ENCODE results near the gene GPR141.

GPR141 gene

DNA sequence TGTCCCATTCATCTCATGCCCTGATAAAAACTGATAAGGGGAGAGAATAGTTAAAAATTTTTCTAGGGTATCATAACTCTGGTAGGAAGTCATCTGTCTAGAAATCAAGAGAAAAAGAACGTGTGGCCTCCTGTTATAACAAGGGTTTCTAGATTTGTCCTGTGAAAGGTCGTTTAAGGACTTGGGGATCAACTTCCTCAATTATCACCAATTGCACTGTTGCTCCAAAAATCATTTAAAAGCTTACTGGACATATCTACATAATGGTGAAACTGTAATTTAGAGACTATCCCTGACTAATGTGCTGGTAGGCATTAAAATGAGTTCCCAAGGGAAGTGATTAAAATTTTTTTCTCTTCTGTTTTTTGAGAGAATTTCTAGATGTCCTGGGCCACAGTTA is 58.2 kb downstream of the GPR141 start:
- DNase-seq (ENCODE audit: low read depth): no peak
- H3K4me3 ChIP-seq (ENCODE audit: low read depth, low read length): no peak overlapping the region
- TF ChIP-seq, protein P1, sequence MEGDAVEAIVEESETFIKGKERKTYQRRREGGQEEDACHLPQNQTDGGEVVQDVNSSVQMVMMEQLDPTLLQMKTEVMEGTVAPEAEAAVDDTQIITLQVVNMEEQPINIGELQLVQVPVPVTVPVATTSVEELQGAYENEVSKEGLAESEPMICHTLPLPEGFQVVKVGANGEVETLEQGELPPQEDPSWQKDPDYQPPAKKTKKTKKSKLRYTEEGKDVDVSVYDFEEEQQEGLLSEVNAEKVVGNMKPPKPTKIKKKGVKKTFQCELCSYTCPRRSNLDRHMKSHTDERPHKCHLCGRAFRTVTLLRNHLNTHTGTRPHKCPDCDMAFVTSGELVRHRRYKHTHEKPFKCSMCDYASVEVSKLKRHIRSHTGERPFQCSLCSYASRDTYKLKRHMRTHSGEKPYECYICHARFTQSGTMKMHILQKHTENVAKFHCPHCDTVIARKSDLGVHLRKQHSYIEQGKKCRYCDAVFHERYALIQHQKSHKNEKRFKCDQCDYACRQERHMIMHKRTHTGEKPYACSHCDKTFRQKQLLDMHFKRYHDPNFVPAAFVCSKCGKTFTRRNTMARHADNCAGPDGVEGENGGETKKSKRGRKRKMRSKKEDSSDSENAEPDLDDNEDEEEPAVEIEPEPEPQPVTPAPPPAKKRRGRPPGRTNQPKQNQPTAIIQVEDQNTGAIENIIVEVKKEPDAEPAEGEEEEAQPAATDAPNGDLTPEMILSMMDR (IDR thresholded peaks at IDR 0.05; ENCODE audit: insufficient read depth, low read depth, low read length, missing control alignments): no peak

DNA sequence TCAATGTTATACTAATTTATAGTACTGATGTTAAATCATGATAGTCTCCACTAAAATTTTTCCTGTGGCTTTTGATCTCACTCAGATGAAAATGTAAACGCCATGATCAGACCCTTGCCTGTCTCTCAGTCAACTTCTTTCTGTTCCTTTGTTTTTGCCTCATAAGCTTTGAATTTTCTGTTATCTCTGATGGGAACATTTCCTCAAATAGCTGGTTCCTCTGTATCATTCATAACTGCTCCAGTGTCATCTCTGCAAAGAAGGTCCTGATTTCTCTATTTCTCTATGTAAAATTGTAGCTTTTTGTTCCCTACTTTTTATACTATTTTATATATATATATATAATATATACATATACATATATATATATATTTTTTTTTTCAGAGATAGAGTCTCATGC is 67.5 kb downstream of the GPR141 start:
- H3K4me3 ChIP-seq (ENCODE audit: low read depth, low read length): no peak overlapping the region
- DNase-seq (ENCODE audit: low read depth): no peak
- TF ChIP-seq, protein P1 (IDR thresholded peaks at IDR 0.05; ENCODE audit: insufficient read depth, low read depth, low read length, missing control alignments): no peak

DNA sequence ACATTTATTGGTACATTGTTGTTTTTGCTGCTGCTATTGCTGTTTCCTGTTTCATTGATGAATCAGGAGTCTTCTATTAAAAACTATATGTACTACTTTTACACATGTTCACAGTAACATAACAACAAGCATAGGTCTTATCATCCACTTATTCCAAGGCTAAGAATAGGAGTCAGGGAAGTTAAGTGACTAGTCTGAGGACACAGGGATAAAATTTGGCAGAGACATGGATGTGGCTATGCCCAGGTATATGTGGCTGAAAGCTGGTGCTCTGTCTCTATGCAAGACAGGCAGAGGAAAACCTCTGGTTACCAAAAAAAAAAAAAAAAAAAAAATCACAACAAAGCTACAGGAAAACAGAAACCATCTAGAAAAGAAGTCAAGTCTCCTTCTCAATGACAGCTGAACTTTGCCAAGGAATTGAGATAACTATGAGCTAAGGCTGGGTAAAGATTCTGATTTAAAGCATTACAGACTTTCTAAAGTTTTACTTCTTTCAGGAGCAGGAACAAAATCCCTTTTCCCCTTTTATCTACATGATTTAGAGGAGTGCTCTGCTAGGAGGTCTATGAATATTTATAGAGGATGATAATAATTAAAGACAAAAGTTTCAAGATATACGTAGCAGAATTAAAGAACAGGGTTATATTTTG is 70.0 kb downstream of the GPR141 start:
- no peak for DNase-seq (ENCODE audit: low read depth)
- TF ChIP-seq, protein P1 (IDR thresholded peaks at IDR 0.05; ENCODE audit: insufficient read depth, low read depth, low read length, missing control alignments): no peak
- no peak overlapping the region for H3K4me3 ChIP-seq (ENCODE audit: low read depth, low read length)

DNA sequence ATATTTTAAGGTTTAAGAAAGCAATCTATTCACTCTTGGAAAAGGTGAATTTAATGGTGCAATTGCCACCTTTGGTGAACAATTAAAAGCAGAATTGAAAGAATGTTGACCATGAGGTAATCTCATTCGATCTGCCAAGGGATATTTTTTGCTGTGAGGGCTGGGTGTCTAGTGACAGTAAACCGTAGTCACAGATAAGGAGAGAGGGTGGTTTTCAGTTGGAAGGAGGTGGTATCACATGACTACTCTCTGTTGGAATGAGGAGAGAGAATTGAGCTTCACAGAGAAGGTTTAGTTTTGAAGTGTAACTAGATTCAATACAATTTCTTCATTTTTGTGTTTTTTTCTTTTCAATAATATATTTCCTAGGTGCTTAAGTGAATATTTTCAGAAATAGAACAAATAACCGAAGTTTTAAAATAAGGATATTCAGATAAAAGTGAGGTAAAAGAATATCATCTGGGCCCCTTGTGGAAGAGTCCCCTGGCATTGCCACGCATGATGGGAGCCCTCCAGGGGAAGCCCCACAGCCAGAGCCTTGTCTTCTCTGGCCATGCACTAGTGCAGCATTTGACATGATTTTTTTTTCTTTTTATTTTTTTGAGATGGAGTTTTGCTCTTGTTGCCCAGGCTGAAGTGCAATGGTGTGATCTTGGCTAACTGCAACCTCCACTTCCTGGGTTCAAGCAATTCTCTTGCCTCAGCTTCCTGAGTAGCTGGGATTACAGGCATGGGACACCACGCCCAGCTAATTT is 73.4 kb downstream of the GPR141 start:
- TF ChIP-seq, protein P1 (IDR thresholded peaks at IDR 0.05; ENCODE audit: insufficient read depth, low read depth, low read length, missing control alignments): no peak
- DNase-seq (ENCODE audit: low read depth): no peak
- no peak overlapping the region for H3K4me3 ChIP-seq (ENCODE audit: low read depth, low read length)

DNA sequence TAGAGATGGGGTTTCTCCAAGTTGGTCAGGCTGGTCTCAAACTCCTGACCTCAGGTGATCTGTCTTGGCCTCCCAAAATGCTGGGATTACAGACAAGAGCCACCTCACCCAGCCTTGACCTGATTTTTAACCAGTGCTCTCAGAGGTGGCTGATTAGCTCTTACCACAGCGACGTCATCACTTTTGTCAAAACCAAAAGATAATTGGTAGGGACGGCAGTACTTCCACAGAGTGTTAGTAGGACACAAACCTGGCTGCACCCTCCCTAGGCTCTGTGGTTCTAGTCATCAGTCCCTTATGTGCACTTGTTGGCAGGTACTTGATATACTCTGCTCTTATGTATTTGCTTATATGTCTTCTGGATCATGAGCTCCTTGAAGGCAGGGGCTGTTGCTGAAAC is 74.0 kb downstream of the GPR141 start:
- no peak overlapping the region for H3K4me3 ChIP-seq (ENCODE audit: low read depth, low read length)
- TF ChIP-seq, protein P1 (IDR thresholded peaks at IDR 0.05; ENCODE audit: insufficient read depth, low read depth, low read length, missing control alignments): no peak
- DNase-seq (ENCODE audit: low read depth): no peak

DNA sequence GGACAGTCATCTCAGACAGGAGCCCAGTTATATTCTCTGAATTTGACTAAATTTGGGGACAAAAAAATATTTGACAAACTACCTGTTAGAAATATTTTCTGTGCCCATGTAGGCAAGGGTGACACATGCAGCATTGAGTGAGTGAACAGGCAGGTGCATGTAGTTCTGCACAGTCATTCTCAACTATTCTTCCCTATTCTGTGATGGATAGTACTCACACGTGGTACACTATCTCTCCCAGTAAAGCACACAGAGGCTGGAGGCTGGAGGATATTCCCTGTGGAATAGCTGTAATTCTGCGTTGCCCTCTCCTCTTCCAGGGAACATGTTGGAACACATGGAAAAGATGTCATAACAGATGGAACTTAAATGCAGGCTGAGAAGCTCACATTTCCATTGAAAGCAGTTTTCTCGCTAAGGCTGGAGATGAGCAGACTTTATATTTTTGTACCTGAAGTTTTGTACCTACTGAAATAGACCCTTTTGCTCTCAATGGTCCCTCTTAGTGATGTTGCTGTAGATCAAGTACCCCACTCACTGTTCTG is 75.0 kb downstream of the GPR141 start:
- no peak for DNase-seq (ENCODE audit: low read depth)
- TF ChIP-seq, protein P1 (IDR thresholded peaks at IDR 0.05; ENCODE audit: insufficient read depth, low read depth, low read length, missing control alignments): no peak
- H3K4me3 ChIP-seq (ENCODE audit: low read depth, low read length): no peak overlapping the region

Measured in GM12865 (cell line).